Kidney epithelial cell (primary cell): ENCODE data around the gene GAREM1. TPM values are rescaled to one million over a fixed set of nuclear protein-coding genes. Genes with fewer than 3 reads are reported as not detected.

ENCODE experiments used
- DNase-seq: peaks from one replicate; pipeline ENCODE4 v3.0.0-alpha.2; 2010; ENCODE audit warnings: low read depth
- H3K27me3 ChIP-seq: 2 replicates; pipeline ENCODE4 v1.6.0; 2011; ENCODE audit warnings: low read length; ENCODE audit not compliant: control insufficient read depth, insufficient read depth
- H3K36me3 ChIP-seq: 2 replicates; pipeline ENCODE4 v1.5.1; 2011; ENCODE audit warnings: low read length; ENCODE audit not compliant: control insufficient read depth, insufficient read depth
- H3K4me3 ChIP-seq: 2 replicates; pipeline ENCODE4 v1.5.1; 2011; ENCODE audit warnings: low read depth, mild to moderate bottlenecking, control low read depth, low read length
- CTCF ChIP-seq: IDR thresholded peaks from 2 replicates; pipeline ENCODE4 v1.5.1; 2011; ENCODE audit warnings: mild to moderate bottlenecking, moderate library complexity, low read length, control low read depth, inconsistent platforms; ENCODE audit not compliant: insufficient read depth, poor library complexity, severe bottlenecking
- total RNA-seq: library from RNA; depleted of rRNA; stranded (reverse); fragments of >200 nt; gene quantifications from 2 replicates; pipeline ENCODE4 v1.2.3, GENCODE V29; 2015

Gene GAREM1
- total RNA-seq, 1 donor from 2014 or later: 2.9 TPM

GRCh38 chr18:32261003-32261402, 209.7 kb downstream of the GAREM1 start:
- no peak overlapping the region for H3K4me3 ChIP-seq
- TF ChIP-seq CTCF: peak; percentile 14
- H3K27me3 ChIP-seq: no peaks in the 10 kb centered on the region
- no peak for DNase-seq
- H3K36me3 ChIP-seq: no peaks in the 10 kb centered on the region

GRCh38 chr18:32259553-32259952, 211.1 kb downstream of the GAREM1 start:
- Histone ChIP-seq H3K36me3 (no peaks in the 10 kb centered on the region), H3K27me3 (no peaks in the 10 kb centered on the region), H3K4me3 (no peak overlapping the region)
- DNase-seq: no peak
- TF ChIP-seq CTCF: no peak

GRCh38 chr18:32258558-32259204, 212.0 kb downstream of the GAREM1 start:
- no peak for TF ChIP-seq CTCF
- no peak for DNase-seq

GRCh38 chr18:32258148-32258547, 212.5 kb downstream of the GAREM1 start:
- no peak for DNase-seq
- no peak for TF ChIP-seq CTCF
- Histone ChIP-seq H3K27me3 (no peaks in the 10 kb centered on the region), H3K4me3 (no peak overlapping the region), H3K36me3 (no peaks in the 10 kb centered on the region)

More at GRCh38 chr18:32258558-32259204, 212.0 kb downstream of the GAREM1 start:
- Histone ChIP-seq H3K36me3 (no peaks in the 10 kb centered on the region), H3K4me3 (no peak overlapping the region), H3K27me3 (no peaks in the 10 kb centered on the region)

GRCh38 chr18:32257084-32257785, 213.4 kb downstream of the GAREM1 start:
- H3K4me3 ChIP-seq: no peak overlapping the region
- no peaks in the 10 kb centered on the region for H3K36me3 ChIP-seq
- no peaks in the 10 kb centered on the region for H3K27me3 ChIP-seq
- DNase-seq: no peak
- TF ChIP-seq CTCF: no peak
